Neural crest cell (in vitro differentiated cells): ENCODE measurements around the gene SND1. TPM values are rescaled to one million over a fixed set of nuclear protein-coding genes. Genes with fewer than 3 reads are reported as not detected.

Source experiments
- DNase-seq: peaks from one replicate; pipeline ENCODE4 v3.0.0; 2021; ENCODE audit warnings: low read depth, mixed read lengths, low spot score
- H3K27ac Mint-ChIP-seq: one replicate; pipeline ENCODE4 v1.8.0; 2021; ENCODE audit warnings: mild to moderate bottlenecking, mixed read lengths; ENCODE audit not compliant: unreplicated experiment
- H3K27me3 Mint-ChIP-seq: 2 replicates; pipeline ENCODE4 v1.8.0; 2021; ENCODE audit warnings: low read depth, mild to moderate bottlenecking, mixed read lengths
- H3K36me3 Mint-ChIP-seq: 2 replicates; pipeline ENCODE4 v1.8.0; 2021; ENCODE audit warnings: low read depth, mild to moderate bottlenecking, mixed read lengths
- H3K4me1 Mint-ChIP-seq: 2 replicates; pipeline ENCODE4 v1.8.0; 2021; ENCODE audit warnings: mixed read lengths
- H3K4me3 Mint-ChIP-seq: one replicate; pipeline ENCODE4 v1.8.0; 2021; ENCODE audit warnings: mild to moderate bottlenecking, mixed read lengths
- H3K9me3 Mint-ChIP-seq: 2 replicates; pipeline ENCODE4 v1.8.0; 2021; ENCODE audit warnings: mixed read lengths
- total RNA-seq: library from RNA; stranded (reverse); gene quantifications from 2 replicates; pipeline ENCODE4 v1.2.1, GENCODE V29; 2021
- TF ChIP-seq, protein P1 (sequence below): fragments of 200-600 bp; sonication (generic); conservative IDR thresholded peaks from 2 replicates; pipeline ENCODE4 v1.5.0; 2021; ENCODE audit warnings: antibody characterized with exemption, mild to moderate bottlenecking

SND1 gene
- total RNA-seq, 1 donor from 2014 or later = 184 TPM

DNA sequence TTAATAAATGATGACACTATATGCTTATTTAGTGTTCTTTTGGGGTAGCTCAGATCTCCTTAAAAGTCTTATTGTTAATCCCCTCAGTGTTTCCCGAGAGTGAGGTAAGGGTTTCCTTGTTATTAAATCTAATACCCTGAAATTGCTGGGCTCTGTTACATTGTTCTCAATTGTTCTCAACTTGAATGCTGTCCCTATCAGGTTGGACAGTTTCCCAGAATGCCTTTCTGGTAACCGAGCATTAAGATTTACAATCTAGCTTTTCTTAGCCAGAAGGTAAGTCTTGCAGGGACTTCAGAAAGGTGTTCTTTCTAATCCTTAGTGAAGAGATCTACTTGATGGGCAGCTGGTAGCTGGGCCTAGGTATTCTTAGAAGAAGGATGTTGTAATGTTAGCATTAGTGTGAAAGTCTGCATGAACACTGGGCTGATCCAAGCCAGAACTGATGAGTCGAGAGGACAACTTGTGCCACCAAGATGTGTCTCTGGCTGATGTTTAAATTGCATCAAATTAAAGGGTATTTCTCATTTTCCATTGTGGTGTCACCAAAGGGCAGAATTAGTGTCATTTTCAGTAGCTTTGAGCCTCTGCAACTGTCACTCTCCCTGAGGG is 89.9 kb downstream of the SND1 start:
- DNase-seq = no peak
- H3K4me3 Mint-ChIP-seq = no peak overlapping the region
- no peaks in the 10 kb centered on the region for H3K27me3 Mint-ChIP-seq
- peaks cover 9% of the 10 kb centered on the region for H3K4me1 Mint-ChIP-seq
- H3K27ac Mint-ChIP-seq = no peak overlapping the region
- H3K36me3 Mint-ChIP-seq = no peaks in the 10 kb centered on the region
- H3K9me3 Mint-ChIP-seq = no peaks in the 10 kb centered on the region
- TF ChIP-seq, protein P1, sequence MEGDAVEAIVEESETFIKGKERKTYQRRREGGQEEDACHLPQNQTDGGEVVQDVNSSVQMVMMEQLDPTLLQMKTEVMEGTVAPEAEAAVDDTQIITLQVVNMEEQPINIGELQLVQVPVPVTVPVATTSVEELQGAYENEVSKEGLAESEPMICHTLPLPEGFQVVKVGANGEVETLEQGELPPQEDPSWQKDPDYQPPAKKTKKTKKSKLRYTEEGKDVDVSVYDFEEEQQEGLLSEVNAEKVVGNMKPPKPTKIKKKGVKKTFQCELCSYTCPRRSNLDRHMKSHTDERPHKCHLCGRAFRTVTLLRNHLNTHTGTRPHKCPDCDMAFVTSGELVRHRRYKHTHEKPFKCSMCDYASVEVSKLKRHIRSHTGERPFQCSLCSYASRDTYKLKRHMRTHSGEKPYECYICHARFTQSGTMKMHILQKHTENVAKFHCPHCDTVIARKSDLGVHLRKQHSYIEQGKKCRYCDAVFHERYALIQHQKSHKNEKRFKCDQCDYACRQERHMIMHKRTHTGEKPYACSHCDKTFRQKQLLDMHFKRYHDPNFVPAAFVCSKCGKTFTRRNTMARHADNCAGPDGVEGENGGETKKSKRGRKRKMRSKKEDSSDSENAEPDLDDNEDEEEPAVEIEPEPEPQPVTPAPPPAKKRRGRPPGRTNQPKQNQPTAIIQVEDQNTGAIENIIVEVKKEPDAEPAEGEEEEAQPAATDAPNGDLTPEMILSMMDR = no peak

DNA sequence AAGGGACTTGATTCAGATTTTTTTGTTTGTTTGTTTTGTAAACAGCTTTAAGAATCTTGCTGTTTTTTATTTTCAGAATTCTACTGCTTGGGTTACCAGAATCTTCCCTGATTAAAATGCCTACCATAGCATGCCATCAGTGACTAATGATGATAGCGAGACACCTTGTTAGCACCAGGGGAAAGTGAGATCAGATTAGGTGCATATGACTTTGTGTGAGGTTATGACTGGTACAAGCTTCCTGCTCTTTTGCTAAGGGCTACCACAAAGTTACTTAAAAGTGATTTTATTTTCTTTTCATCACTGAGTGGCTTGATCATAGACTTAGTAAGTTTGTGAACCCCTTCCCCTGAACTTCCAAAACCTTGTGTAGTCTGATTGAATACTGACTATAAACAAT is 93.5 kb downstream of the SND1 start:
- H3K4me1 Mint-ChIP-seq = peaks cover 12% of the 10 kb centered on the region
- H3K27ac Mint-ChIP-seq = no peak overlapping the region
- TF ChIP-seq, protein P1 = no peak
- no peaks in the 10 kb centered on the region for H3K27me3 Mint-ChIP-seq
- peaks cover 8% of the 10 kb centered on the region for H3K36me3 Mint-ChIP-seq
- no peak overlapping the region for H3K4me3 Mint-ChIP-seq
- peaks cover 3% of the 10 kb centered on the region for H3K9me3 Mint-ChIP-seq
- DNase-seq = no peak

DNA sequence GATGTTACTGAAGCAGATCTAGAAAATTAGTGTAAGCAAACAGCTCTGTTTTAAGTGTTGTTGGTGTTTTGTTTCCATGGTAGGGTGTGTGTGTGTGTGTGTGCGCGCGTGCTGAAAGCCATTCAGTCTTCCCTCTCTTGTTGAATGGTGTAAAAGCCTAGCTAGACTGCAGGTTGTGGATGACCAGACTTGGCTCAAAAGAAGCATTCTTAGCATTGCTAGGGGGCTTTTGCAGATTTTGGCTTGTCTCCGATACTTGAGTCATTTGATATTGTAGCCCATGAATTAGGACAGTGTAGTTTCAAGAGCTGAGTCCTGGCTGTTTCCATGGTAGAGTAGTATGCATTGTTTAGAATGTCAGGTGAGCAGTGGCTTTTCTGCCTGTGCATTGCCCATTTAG is 99.1 kb downstream of the SND1 start:
- no peak for DNase-seq
- Mint-ChIP-seq H3K4me3 (no peak overlapping the region), H3K27me3 (no peaks in the 10 kb centered on the region), H3K4me1 (peaks cover 43% of the 10 kb centered on the region), H3K27ac (no peak overlapping the region), H3K36me3 (peaks cover 8% of the 10 kb centered on the region), H3K9me3 (peaks cover 3% of the 10 kb centered on the region)
- TF ChIP-seq, protein P1 = no peak

DNA sequence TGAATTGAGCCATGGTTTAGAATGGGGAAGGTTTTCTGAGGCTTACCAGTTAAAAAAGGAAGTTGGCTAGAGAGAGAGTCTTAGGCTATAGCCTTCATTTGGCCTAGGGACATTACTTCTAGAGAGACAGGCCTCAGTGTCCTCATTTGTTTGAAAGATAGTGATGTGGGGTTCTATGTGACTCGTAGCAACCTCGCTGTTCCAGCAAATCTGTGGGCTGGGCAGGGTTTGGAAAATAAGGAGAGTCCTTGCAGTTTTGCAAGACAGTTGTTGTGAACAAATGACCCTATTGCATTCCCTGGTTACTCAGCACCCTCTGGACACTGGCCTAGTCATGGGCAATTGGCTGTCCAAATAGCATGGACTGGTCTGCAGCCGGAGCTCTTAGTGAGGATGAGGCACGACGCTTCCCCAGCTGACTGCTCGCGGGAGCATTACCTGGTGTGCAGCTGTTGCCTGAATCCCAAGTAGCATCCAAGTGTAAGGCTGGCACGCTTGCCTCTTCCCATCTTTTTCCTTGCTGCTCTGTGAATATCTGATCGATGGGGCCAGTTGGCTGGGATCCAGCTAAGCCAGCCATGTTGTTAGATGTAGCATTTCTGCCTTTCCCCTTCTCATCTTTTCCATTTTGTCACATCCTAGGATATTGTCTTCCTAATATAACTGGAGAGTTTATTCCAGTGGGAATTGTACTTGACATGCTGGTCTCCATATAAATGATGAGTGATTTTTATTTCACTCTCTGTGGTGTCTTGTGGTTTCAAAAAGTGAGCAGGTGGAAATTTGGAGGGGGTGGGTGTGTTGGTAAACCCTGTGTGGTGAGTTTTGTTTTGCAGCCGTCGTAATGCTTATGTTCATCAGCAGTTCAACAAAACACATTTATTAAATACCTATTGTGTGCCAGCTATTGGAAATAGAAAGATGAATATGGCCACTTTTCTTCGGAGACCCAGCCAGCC is 99.8 kb downstream of the SND1 start:
- Mint-ChIP-seq H3K4me3 (no peak overlapping the region), H3K27me3 (no peaks in the 10 kb centered on the region), H3K36me3 (peaks cover 8% of the 10 kb centered on the region), H3K27ac (no peak overlapping the region), H3K9me3 (peaks cover 3% of the 10 kb centered on the region), H3K4me1 (peaks cover 47% of the 10 kb centered on the region)
- DNase-seq = no peak
- TF ChIP-seq, protein P1 = no peak

DNA sequence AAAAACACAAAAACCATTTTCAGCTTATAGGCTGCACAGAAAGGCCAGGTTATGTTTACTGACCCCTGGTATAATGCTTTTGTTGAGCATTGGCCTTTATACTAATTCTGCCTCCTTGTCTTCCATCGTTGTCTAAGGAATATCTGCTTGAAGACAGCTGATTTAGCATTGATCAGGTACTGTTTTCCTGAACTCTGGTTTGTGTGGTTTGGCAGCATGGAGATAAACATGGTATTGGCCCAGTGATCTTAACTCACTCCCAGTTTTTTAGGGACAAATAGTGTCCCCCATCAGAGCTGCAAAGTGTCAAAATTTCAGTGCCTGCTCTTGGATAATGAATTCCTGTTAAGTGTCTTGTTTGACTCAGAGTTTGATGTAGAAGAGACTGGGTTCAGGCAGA is 100.8 kb downstream of the SND1 start:
- no peaks in the 10 kb centered on the region for H3K27me3 Mint-ChIP-seq
- no peak overlapping the region for H3K27ac Mint-ChIP-seq
- H3K36me3 Mint-ChIP-seq = peaks cover 8% of the 10 kb centered on the region
- no peak overlapping the region for H3K4me3 Mint-ChIP-seq
- DNase-seq = no peak
- H3K4me1 Mint-ChIP-seq = peaks cover 45% of the 10 kb centered on the region
- peaks cover 3% of the 10 kb centered on the region for H3K9me3 Mint-ChIP-seq
- TF ChIP-seq, protein P1 = no peak
